HTR-8/SVneo (cell line): ENCODE results near the gene LXN.
A peak's percentile ranks its signal among the peaks of the same experiment; 100 is the strongest.

Experiments used
- DNase-seq: peaks from one replicate; pipeline ENCODE4 v3.0.0; 2011; ENCODE audit warnings: low spot score, mixed read lengths; ENCODE audit not compliant: insufficient read length
- FAIRE-seq: peaks from 2 replicates; lab custom pipeline; 2011; peaks lifted over from hg19 to GRCh38; lab: Jason Lieb, UNC

Gene LXN

DNA sequence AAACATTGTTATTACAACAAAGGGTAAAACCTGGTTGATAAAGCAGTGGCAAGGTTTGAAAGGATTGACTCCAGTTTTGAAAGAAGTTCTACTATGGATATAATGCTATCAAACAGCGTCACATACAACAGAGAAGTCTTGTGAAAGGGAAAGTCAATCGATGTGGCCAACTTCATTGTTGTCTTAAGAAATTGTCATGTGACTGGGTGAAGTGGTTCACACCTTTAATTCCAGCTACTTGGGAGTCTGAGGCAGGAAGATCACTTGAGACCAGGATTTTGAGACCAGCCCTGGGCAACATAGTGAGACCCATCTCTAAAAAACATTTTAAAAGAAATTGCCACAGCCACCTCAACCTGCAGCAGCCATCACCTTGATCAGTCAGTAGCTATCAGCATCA lies 6.2 kb upstream of the LXN start:
- FAIRE-seq (no peak), DNase-seq (no peak)

DNA sequence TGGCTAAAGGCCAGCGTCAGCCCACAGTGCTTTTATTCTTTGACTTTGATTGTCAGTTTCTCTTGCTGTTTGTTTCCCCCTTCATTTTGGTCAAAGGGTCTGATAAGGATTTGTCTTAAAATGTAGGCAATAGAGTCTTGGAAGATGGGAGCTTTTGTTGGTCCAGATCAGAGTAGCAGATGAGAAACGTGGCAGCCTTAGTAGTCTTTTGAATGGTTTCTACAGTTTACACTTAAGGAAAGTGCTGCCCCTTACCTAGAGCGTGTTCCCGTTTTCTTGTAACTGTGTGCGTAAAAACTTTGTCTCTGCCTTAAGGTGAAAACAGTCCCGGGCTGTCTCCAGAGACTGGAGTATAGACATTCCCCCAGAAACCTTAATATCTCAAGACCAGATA lies 630 bp downstream of the LXN start:
- no peak for DNase-seq
- no peak for FAIRE-seq

DNA sequence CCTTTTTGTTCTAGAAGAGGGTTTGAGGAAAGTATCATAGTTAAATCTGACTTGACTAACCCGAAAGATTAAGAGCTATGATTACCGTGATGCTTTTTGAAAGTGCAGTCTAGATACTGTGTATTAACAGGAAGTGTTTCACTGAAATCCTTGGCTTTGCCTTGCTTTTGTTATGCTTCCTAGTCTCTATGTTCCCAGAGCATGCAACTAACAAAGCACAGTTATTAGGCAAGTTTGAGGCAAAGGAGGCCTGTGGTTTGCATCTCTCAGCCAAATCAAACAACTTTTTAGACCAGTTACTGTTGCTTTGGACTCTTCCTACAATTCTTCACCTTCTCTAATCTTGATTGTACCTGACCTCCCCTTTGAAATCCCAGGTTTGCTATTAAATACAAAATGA lies 3.9 kb downstream of the LXN start:
- FAIRE-seq (no peak), DNase-seq (no peak)

DNA sequence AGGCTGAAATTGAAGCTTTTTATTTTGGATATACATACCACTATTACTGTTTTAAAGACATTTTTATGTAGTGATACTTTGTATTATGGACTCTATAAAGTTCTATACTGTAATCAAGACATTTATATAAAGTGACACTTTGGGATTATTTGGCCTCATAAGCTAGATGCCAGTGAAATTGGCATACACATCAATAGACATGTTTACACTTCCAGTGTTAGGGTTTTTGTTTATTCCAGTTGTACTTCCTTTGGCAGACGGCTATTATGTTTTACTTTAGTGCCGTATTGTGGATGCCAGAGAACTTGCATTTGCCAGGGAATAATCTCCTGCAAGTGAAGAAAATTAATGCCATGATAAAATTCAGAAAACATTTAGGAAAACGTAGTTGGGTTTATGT lies 6.0 kb downstream of the LXN start:
- FAIRE-seq (no peak), DNase-seq (no peak)

DNA sequence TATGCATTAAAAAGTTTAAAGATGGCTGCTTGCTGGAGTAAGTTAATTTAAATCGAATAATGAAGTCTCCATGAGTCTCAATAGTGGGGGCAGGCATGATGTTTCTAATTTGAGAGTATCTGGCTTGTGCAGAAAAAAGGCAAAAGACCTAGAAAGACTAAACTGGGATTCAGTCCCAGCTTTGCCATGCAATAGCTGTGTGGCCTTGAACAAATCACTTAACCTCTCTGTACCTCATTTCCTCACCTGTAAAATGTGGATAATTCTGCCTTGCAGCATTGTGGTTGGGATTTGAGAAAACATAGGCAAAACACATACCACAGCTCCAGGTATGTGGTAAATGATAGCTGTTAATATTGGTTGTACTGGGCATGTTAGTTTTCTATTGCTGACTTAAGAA lies 8.6 kb downstream of the LXN start:
- DNase-seq: no peak
- FAIRE-seq: no peak

DNA sequence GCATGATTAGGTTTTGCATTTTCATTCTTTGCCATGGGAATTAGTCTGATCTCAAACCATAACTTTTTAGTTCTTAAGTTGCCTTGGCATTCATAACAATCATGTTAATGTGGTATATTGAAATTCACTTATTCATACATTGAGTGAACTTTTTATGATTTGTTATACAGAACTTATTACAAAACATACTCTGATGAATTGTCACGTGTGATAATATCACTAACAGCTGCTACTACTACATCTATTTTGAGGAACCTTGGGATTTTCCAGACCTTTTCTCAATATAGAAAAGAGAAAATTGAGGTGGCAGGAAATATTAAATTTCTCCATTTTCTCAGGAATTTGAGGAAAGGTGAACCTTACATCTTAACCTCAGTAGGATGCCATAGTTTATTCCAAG lies 9.2 kb downstream of the LXN start:
- DNase-seq: no peak
- no peak for FAIRE-seq

DNA sequence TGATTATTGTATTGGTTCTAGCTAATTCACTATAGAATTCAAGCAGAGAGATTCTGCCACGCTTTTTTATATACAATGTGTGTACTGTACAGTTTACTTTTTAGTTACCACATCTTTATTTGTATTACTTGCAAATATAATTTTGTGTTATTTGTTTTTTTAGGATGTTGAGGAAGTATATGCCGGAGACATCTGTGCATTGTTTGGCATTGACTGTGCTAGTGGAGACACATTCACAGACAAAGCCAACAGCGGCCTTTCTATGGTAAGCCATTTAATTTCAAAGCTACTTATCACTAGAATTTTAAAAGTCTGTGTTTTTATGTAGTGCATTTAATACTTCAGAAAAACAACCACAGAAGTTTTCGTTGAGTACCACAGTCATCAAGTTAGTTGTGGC lies 11.7 kb downstream of the LXN start:
- FAIRE-seq (no peak), DNase-seq (no peak)

DNA sequence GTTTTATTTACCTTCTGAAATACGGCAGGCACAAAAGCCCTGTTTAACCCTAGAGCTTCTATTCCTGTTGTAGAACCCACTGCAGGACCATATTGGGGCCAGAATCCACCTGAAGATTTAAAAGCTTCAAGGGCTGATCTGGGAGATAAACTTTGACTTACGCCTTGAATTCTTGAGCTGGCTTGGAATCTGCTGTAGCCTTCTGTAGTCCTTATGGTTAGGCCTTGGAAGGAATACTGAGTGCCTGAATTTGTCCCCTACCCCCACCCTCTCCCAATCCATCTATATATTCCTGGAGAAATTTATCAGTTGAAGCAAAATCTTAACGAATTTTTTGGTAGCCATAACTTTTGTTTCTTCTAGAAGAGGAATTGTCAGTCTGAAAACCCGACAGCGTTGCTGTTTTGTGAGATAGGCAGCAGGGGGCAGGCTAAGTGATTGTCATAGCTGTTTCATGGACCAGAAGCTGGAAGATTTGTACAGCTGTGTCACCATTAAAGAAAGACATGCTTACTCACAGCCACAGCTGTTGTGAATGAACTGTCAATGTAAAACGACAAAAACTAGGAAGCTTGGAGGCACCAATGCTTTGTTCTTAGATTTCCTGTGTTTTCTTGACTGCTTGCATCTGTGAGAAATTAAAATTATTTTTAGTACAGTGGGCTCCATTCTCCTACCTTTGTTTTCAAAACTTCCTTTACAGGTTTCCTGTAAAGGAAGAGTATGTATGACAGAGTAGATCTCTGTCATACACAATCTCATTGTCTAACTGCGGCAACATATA lies 12.8 kb downstream of the LXN start:
- DNase-seq: peak; percentile 57
- FAIRE-seq: peak; percentile 4

DNA sequence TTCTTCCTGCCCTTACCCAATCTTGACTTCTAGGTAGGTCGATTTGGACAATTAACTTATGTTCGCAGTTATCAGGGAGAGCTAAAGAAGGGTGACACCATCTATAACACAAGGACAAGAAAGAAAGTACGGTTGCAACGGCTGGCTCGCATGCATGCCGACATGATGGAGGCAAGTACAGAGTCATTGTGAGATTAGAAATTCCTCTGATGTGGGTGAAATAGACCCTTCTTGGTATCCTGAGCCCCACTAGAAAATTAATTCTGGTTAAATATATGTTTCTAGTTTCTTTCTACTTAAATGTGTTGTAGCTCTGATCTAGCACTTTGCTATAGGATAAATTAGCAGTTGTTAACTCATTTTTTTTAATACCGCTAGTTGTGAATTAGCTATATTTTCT lies 13.6 kb downstream of the LXN start:
- no peak for FAIRE-seq
- DNase-seq: no peak

DNA sequence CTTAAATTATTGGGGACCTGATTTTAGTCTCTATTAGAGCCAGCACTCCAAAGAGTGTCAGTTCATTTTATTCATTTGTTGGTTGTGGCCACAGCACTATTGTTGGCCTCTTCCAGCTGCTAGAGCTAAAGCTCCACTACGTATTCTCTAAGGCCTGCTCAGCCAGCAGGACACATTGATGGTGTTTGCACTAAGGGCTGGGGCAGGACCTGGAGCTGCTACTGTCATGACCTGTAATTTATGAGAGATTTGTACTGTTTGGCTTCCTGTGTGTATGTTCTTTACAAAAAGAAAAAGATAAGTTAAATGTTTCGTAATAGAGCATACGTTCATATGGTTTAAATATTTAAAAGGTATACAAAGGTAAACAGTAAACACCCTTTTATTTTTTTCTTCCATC lies 20.0 kb downstream of the LXN start:
- no peak for DNase-seq
- no peak for FAIRE-seq

DNA sequence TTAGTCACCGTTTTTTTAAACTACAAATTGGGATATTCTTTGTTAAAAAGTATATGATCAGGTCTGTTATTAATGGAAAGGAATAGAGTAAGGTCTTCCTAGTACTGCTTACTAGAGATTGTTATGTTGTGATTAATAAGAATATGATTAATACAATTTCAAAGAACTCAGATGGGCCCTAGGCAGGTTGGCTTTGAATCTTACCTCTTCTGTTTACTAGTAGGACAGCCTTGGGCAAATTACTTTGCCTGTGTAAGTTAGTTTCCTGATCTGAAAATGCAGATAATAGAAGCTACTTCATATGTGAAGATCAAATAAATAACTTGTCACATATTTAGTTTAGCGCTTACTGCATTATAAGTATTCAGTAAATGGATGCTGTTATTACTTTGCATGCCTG lies 21.3 kb downstream of the LXN start:
- no peak for DNase-seq
- no peak for FAIRE-seq

DNA sequence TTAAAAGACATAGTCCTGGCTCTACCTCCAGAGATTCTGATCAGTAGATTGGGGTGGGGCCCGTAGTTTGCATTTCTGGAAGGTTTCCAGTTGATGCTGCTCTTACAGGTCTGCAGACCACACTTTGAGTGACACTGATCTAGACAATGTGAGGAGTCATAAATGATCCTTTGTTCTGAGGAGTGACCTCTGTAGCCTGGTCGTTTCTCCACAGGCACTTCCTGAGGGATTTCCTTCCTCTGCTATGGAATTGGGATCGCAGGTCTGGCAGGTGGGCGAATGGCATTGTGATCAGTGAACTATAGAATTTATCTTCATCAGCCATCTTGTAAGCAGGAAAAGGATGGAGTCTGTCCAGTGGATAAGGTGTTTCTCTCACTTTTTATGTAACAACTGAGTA lies 22.7 kb downstream of the LXN start:
- FAIRE-seq (no peak), DNase-seq (no peak)

DNA sequence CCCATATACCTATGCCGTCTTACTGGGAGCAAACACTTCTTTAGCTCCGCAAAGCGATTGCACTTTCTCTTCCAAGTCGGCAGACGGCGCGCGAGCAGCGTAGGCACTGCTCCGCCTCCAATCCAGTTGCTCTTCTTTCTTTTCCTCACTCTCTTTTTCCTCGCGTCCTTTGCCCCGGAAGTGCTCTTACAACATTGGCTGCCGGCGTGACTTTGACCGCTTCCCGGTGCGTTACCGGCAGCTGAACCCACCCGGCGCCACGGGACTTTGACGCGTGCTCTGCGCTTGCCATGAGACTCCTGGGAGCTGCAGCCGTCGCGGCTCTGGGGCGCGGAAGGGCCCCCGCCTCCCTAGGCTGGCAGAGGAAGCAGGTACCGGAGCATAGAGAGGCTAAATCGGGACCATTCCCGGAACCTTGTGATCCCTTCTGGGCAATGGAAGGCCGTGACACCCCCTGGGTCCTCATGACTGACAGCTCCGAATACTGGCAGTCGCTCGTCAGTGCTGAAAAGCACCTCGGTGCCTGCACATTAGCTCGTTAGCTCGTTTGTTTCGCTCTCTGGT lies 28.0 kb downstream of the LXN start, which contains the start of gene GFM1:
Gene GFM1 (plus strand): TSS at position 183 of the 564 bp plus-strand sequence. CDS start 108 bp downstream, at position 291.
- peak; percentile 87 for FAIRE-seq

DNA sequence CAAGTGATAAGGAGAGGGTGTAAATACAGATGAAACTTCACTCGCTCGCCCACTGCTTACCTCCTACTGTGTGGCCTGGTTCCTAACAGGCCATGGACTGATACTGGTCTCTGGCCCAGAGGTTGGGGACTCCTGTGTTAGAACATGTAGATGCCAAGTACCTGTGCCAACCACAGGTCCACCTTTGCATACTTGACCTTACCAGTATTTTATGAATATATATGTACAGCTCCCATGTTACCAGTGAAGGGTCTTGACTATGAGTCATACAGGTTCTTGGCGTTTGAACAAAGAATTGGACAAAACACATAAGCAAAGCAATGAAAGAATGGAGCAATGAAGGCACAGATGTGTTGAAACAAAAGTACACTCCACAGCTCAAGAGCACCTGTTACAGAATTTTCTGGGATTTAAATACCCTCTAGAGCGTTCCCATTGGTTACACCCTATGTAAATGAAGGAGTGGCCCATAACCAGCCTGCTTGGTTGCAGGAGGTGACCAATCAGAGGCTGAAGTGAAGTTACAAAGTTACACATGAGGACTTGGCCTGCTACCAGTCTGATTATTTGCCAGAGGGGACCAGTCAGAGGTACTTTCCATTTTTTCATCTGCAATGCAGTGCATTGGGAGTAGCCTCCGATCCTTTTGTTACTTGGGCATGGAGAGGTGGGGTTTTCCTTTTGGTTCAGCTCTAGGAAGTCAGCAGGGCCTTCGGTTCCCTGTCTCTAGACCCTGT lies 29.8 kb downstream of the LXN start:
- no peak for FAIRE-seq

More for the DNA sequence above, 28.0 kb downstream of the LXN start, which contains the start of gene GFM1:
- DNase-seq: peak; percentile 88

DNA sequence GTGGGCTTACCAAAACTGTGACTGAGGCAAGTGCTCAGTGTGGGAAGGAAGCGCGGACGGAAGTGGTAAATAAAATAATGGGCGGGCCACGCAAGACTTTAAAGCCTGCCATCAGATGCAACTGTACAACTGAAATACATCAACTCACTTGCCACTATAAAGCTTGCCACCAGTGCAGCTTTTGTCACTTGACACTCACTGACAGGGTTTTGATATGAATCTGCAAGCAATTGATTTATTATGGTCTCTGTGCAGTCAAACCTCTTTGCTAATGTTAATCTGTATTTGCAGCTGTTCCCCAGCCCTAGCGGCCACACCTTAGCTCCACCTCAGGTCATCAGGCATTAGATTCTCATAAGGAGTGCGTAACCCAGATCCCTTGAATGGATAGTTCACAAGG lies 30.4 kb downstream of the LXN start:
- FAIRE-seq: no peak
- no peak for DNase-seq

More for the DNA sequence above, 29.8 kb downstream of the LXN start:
- DNase-seq: no peak

DNA sequence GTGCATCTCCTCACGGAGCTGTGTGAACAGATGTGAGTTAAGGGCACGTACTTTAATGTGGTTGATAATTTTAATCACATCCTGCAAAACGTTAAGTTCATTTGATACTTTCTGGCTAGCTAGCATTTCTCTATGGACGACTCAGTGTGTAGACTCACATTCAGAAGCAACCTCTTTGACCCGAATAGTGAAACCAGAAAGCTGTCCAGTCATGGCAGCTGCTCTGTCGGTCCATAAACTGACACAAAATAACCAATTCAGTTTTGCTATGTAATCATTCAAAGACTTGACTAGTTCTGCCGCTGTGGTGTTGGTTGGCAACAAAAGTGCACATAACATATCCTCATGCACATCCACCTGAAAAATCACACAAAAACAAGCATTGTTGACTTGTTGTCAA lies 31.8 kb downstream of the LXN start:
- FAIRE-seq (no peak), DNase-seq (no peak)

DNA sequence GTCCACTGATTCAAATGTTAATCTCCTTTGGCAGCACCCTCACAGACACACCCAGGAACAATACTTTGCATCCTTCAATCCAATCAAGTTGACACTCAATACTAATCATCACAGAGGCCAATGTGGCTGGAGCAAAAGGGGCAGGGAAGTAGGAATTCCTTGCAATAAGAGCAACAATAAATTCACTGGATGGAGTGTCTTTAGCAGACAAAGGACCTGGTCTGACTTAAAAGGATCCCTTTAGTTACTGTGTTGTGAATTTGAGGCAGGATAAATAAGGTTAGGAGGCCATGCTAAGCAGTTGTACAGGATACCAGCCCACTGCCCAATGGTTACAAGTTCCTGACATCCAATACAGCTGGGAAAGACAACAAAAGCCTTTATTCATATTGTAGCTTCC lies 40.5 kb downstream of the LXN start:
- no peak for DNase-seq
- no peak for FAIRE-seq

DNA sequence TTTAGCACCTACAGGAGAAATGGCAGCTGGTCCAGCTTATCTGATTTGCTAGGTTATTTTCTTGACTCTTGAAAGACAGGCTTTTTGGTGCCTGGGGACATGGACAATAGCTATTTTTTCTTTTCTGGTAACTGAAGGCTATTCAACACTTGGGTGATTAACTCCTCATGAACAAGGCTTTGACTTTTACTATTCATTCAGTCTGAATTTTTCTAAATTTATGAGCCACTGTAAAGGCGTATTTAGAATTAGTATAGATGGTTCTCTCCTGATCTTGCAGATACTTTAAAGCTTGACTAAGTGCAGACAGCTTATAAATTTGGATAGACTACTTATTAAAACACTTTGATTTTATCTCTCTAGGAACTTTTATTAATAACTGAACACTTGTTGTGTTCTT lies 46.6 kb downstream of the LXN start:
- no peak for DNase-seq
- FAIRE-seq: no peak

DNA sequence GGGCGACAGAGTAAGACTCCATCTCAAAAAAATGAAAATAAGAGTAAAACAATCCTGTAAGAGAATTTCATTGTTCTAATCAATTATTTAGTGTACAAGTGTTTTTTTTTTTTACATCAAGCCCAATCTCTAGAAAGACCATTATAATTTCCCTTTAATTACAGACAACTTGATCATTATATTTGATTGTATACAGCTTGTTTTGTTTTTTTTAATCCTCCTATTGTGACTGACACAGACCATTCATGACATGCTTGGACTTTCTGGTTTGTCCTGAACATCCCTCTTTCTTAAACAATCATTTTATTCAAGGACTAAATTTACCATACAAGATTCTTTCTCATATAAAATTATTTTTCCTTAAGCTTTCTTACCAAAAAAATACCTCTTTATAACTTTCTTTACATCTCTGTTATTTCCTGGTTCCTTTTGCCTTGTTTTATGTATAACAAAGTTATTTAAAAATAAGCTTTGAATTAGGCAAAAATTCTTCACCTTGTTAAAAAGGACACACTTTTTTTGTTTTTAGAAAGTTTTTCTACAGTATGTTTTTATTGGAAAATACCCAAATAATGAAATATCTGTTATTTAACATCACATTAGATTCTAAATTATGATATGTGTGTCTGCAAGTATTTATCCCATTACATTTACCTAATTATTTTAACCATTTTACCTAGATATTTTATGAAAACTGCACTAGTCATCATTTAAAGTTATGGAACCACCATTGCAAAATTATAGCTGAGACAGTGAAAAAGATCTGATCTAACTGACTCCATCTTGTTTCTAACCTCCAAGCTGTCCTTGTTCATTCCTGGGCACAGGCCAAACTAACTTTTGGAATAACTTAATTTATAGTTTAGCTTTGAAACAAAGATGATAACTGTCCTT lies 54.2 kb downstream of the LXN start:
- FAIRE-seq: no peak

More for the DNA sequence above, 54.2 kb downstream of the LXN start:
- no peak for DNase-seq
